DOHH2 (cell line): Measurements from ENCODE around the gene SMU1.

ENCODE experiments used
- H3F3A ChIP-seq: fragments of 200-600 bp; sonication (generic), shearing (Covaris generic); 2 replicates; pipeline ENCODE4 v1.6.0; 2016; ENCODE audit warnings: antibody characterized with exemption, mild to moderate bottlenecking; ENCODE audit not compliant: control insufficient read depth, insufficient read depth
- H3K27ac ChIP-seq: fragments of 200-600 bp; sonication (generic); 2 replicates; pipeline ENCODE4 v1.5.1; 2014; ENCODE audit warnings: low read depth, mild to moderate bottlenecking, low read length, moderate library complexity
- H3K27me3 ChIP-seq: fragments of 200-600 bp; sonication (generic); 2 replicates; pipeline ENCODE4 v1.6.1; 2014; ENCODE audit warnings: mild to moderate bottlenecking, low read length, mixed read lengths; ENCODE audit not compliant: control insufficient read depth
- H3K36me3 ChIP-seq: fragments of 200-600 bp; sonication (generic); 2 replicates; pipeline ENCODE4 v1.6.1; 2014; ENCODE audit warnings: mild to moderate bottlenecking, low read length, moderate library complexity, mixed read lengths; ENCODE audit not compliant: control insufficient read depth
- H3K4me1 ChIP-seq: fragments of 200-600 bp; sonication (generic); 2 replicates; pipeline ENCODE4 v1.6.1; 2014; ENCODE audit warnings: mild to moderate bottlenecking, low read length, mixed read lengths; ENCODE audit not compliant: control insufficient read depth
- H3K4me2 ChIP-seq: fragments of 200-600 bp; sonication (generic); 2 replicates; pipeline ENCODE4 v1.6.0; 2014; ENCODE audit warnings: mild to moderate bottlenecking, low read length, moderate library complexity
- H3K4me3 ChIP-seq: fragments of 200-600 bp; sonication (generic); 2 replicates; pipeline ENCODE4 v1.5.1; 2014; ENCODE audit warnings: mild to moderate bottlenecking, low read length, mixed read lengths
- H3K79me2 ChIP-seq: fragments of 200-600 bp; sonication (generic); 2 replicates; pipeline ENCODE4 v1.6.1; 2014; ENCODE audit warnings: mild to moderate bottlenecking, low read length, mixed read lengths; ENCODE audit not compliant: control insufficient read depth
- H3K9me2 ChIP-seq: fragments of 200-600 bp; sonication (generic); replicated peaks from 2 replicates; pipeline ENCODE4 v1.6.1; 2014; ENCODE audit warnings: mild to moderate bottlenecking, low read length, mixed read lengths; ENCODE audit not compliant: control insufficient read depth
- H3K9me3 ChIP-seq: fragments of 200-600 bp; sonication (generic); 2 replicates; pipeline ENCODE4 v1.6.1; 2014; ENCODE audit warnings: antibody characterized with exemption, low read length, mixed read lengths; ENCODE audit not compliant: control insufficient read depth, insufficient read depth
- H4K20me1 ChIP-seq: fragments of 200-600 bp; sonication (generic); 2 replicates; pipeline ENCODE4 v1.6.0; 2014; ENCODE audit warnings: low read depth, mild to moderate bottlenecking, antibody characterized with exemption, low read length, moderate library complexity; ENCODE audit not compliant: control insufficient read depth, insufficient read depth
- CTCF ChIP-seq: fragments of 200-600 bp; sonication (generic); IDR thresholded peaks from one replicate; pipeline ENCODE4 v1.5.1; 2014; ENCODE audit warnings: antibody characterized with exemption, mild to moderate bottlenecking, low read depth, low read length; ENCODE audit not compliant: poor library complexity, severe bottlenecking
- EZH2phosphoT487 ChIP-seq: fragments of 200-600 bp; sonication (generic); IDR thresholded peaks from 2 replicates; pipeline ENCODE4 v1.6.1; 2017; ENCODE audit warnings: borderline replicate concordance, mild to moderate bottlenecking, antibody characterized with exemption, low read length, moderate library complexity, mixed read lengths

SMU1 gene

GRCh38 chr9:33080534-33080933 is 4.1 kb upstream of the SMU1 start:
- Histone ChIP-seq H3K9me2 (no peaks in the 10 kb centered on the region), H3K36me3 (peaks cover 4% of the 10 kb centered on the region; the same call in 1 of the 2 replicates), H3F3A (peaks cover 8% of the 10 kb centered on the region; the same call in 1 of the 2 replicates), H4K20me1 (no peaks in the 10 kb centered on the region), H3K27me3 (no peaks in the 10 kb centered on the region), H3K4me2 (peak overlapping the region; percentile 55), H3K4me1 (peaks cover 15% of the 10 kb centered on the region), H3K4me3 (peak overlapping the region; percentile 53), H3K9me3 (no peaks in the 10 kb centered on the region), H3K27ac (no peak overlapping the region), H3K79me2 (peaks cover 16% of the 10 kb centered on the region)
- TF ChIP-seq EZH2phosphoT487 (no peak), CTCF (no peak)

GRCh38 chr9:33068991-33069390 is 7.5 kb downstream of the SMU1 start:
- Histone ChIP-seq H3K4me2 (no peak overlapping the region), H3K27me3 (no peaks in the 10 kb centered on the region), H3K4me3 (no peak overlapping the region), H3K36me3 (peaks cover 80% of the 10 kb centered on the region), H3K4me1 (peaks cover 14% of the 10 kb centered on the region), H3K9me3 (no peaks in the 10 kb centered on the region), H4K20me1 (no peaks in the 10 kb centered on the region; the same call in 1 of the 2 replicates), H3K27ac (no peak overlapping the region), H3K79me2 (peaks cover 31% of the 10 kb centered on the region), H3K9me2 (no peaks in the 10 kb centered on the region), H3F3A (no peaks in the 10 kb centered on the region; the same call in none of the 2 replicates)
- TF ChIP-seq CTCF (no peak), EZH2phosphoT487 (no peak)

- H3K4me3 ChIP-seq: no peak overlapping the region
- H3K27me3 ChIP-seq: no peaks in the 10 kb centered on the region
- peak overlapping the region; percentile 25 for H3K27ac ChIP-seq
- H4K20me1 ChIP-seq: no peaks in the 10 kb centered on the region
- H3K4me1 ChIP-seq: peaks cover 14% of the 10 kb centered on the region
- peaks cover 78% of the 10 kb centered on the region for H3K36me3 ChIP-seq
- no peaks in the 10 kb centered on the region for H3K9me2 ChIP-seq
- peaks cover 2% of the 10 kb centered on the region for H3K79me2 ChIP-seq
- no peaks in the 10 kb centered on the region; the same call in 1 of the 2 replicates for H3F3A ChIP-seq
- TF ChIP-seq CTCF (no peak), EZH2phosphoT487 (no peak)
- H3K9me3 ChIP-seq: no peaks in the 10 kb centered on the region
- H3K4me2 ChIP-seq: peak overlapping the region; percentile 23
Observed at GRCh38 chr9:33065157-33066076, 11.1 kb downstream of the SMU1 start.
